OCI-LY1 (cell line): ENCODE data around the gene UBE2F.

Experiments used
- H2AFZ ChIP-seq: fragments of 200-600 bp; sonication (generic), shearing (Covaris generic); 2 replicates; pipeline ENCODE4 v1.6.0; 2014; ENCODE audit warnings: antibody characterized with exemption, mild to moderate bottlenecking, low read length
- H3F3A ChIP-seq: fragments of 200-600 bp; sonication (generic), shearing (Covaris generic); 2 replicates; pipeline ENCODE4 v1.6.0; 2014; ENCODE audit warnings: mild to moderate bottlenecking, antibody characterized with exemption, low read length, moderate library complexity; ENCODE audit not compliant: insufficient read depth
- H3K27ac ChIP-seq: fragments of 200-600 bp; sonication (generic); 2 replicates; pipeline ENCODE4 v1.5.1; 2014; ENCODE audit warnings: low read length, mixed run types, mild to moderate bottlenecking, low read depth; ENCODE audit not compliant: poor library complexity, severe bottlenecking
- H3K27me3 ChIP-seq: fragments of 200-600 bp; sonication (generic); 2 replicates; pipeline ENCODE4 v1.6.0; 2014; ENCODE audit warnings: antibody characterized with exemption, mild to moderate bottlenecking, low read length, moderate library complexity; ENCODE audit not compliant: insufficient read depth
- H3K36me3 ChIP-seq: fragments of 200-600 bp; sonication (generic); 2 replicates; pipeline ENCODE4 v1.6.1; 2014; ENCODE audit warnings: mild to moderate bottlenecking, antibody characterized with exemption, low read length, moderate library complexity, mixed read lengths; ENCODE audit not compliant: insufficient read depth
- H3K4me1 ChIP-seq: fragments of 200-600 bp; sonication (generic); 2 replicates; pipeline ENCODE4 v1.5.1; 2014; ENCODE audit warnings: mild to moderate bottlenecking, low read length, moderate library complexity; ENCODE audit not compliant: insufficient read depth, severe bottlenecking
- H3K4me2 ChIP-seq: fragments of 200-600 bp; sonication (generic), shearing (Covaris generic); 2 replicates; pipeline ENCODE4 v1.6.1; 2014; ENCODE audit warnings: low read length
- H3K4me3 ChIP-seq: fragments of 200-600 bp; sonication (generic); 2 replicates; pipeline ENCODE4 v1.5.1; 2014; ENCODE audit warnings: low read length, low read depth, mild to moderate bottlenecking, mixed read lengths; ENCODE audit not compliant: poor library complexity, severe bottlenecking
- H3K79me2 ChIP-seq: fragments of 200-600 bp; shearing (Covaris generic); 2 replicates; pipeline ENCODE4 v1.6.1; 2016; ENCODE audit warnings: mixed run types, low read length, mixed read lengths; ENCODE audit not compliant: insufficient read depth
- H3K9ac ChIP-seq: fragments of 200-600 bp; sonication (generic), shearing (Covaris generic); 2 replicates; pipeline ENCODE4 v1.6.1; 2014; ENCODE audit warnings: mild to moderate bottlenecking, low read length, mixed read lengths
- H3K9me2 ChIP-seq: fragments of 200-600 bp; sonication (generic), shearing (Covaris generic); 2 replicates; pipeline ENCODE4 v1.6.1; 2014; ENCODE audit warnings: low read depth, mild to moderate bottlenecking, low read length, mixed read lengths
- H3K9me3 ChIP-seq: fragments of 200-600 bp; shearing (Covaris generic); 2 replicates; pipeline ENCODE4 v1.6.1; 2014; ENCODE audit warnings: low read length, mixed read lengths
- H4K20me1 ChIP-seq: fragments of 200-600 bp; sonication (generic), shearing (Covaris generic); 2 replicates; pipeline ENCODE4 v1.6.0; 2016; ENCODE audit warnings: mild to moderate bottlenecking, low read length; ENCODE audit not compliant: insufficient read depth
- EZH2 ChIP-seq: fragments of 200-600 bp; sonication (generic), shearing (Covaris generic); IDR thresholded peaks from 2 replicates; pipeline ENCODE4 v1.8.0; 2017; ENCODE audit warnings: borderline replicate concordance, mixed run types, mild to moderate bottlenecking, antibody characterized with exemption, low read length, moderate library complexity, mixed read lengths
- TF ChIP-seq, protein P1 (sequence below): fragments of 200-600 bp; sonication (generic), shearing (Covaris generic); IDR thresholded peaks from 2 replicates; pipeline ENCODE4 v1.5.1; 2017; ENCODE audit warnings: mild to moderate bottlenecking, antibody characterized with exemption, low read length, moderate library complexity, mixed read lengths

The UBE2F gene

GRCh38 chr2:238042849-238043584 lies 76.2 kb downstream of the UBE2F start:
- peaks cover 13% of the 10 kb centered on the region for H3K36me3 ChIP-seq
- H3K9me3 ChIP-seq, result no peaks in the 10 kb centered on the region
- no peaks in the 10 kb centered on the region for H3K4me1 ChIP-seq

GRCh38 chr2:238043851-238044250 lies 77.0 kb downstream of the UBE2F start:
- Histone ChIP-seq H3K9ac (no peak overlapping the region), H3K9me2 (no peaks in the 10 kb centered on the region), H3K4me3 (no peak overlapping the region), H3K27ac (no peak overlapping the region), H3K4me2 (no peak overlapping the region), H3K4me1 (no peaks in the 10 kb centered on the region), H3K79me2 (no peaks in the 10 kb centered on the region), H3K36me3 (peaks cover 8% of the 10 kb centered on the region), H3K27me3 (no peaks in the 10 kb centered on the region), H3F3A (no peaks in the 10 kb centered on the region), H4K20me1 (no peaks in the 10 kb centered on the region), H3K9me3 (peaks cover 3% of the 10 kb centered on the region; the same call in 1 of the 2 replicates), H2AFZ (no peak overlapping the region)
- no peak for TF ChIP-seq EZH2
- TF ChIP-seq, protein P1, sequence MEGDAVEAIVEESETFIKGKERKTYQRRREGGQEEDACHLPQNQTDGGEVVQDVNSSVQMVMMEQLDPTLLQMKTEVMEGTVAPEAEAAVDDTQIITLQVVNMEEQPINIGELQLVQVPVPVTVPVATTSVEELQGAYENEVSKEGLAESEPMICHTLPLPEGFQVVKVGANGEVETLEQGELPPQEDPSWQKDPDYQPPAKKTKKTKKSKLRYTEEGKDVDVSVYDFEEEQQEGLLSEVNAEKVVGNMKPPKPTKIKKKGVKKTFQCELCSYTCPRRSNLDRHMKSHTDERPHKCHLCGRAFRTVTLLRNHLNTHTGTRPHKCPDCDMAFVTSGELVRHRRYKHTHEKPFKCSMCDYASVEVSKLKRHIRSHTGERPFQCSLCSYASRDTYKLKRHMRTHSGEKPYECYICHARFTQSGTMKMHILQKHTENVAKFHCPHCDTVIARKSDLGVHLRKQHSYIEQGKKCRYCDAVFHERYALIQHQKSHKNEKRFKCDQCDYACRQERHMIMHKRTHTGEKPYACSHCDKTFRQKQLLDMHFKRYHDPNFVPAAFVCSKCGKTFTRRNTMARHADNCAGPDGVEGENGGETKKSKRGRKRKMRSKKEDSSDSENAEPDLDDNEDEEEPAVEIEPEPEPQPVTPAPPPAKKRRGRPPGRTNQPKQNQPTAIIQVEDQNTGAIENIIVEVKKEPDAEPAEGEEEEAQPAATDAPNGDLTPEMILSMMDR, result no peak

More at GRCh38 chr2:238042849-238043584, 76.2 kb downstream of the UBE2F start:
- Histone ChIP-seq H4K20me1 (no peaks in the 10 kb centered on the region), H2AFZ (no peak overlapping the region), H3K9me2 (no peaks in the 10 kb centered on the region), H3K79me2 (no peaks in the 10 kb centered on the region), H3K4me2 (no peak overlapping the region), H3F3A (no peaks in the 10 kb centered on the region), H3K27me3 (no peaks in the 10 kb centered on the region), H3K27ac (no peak overlapping the region), H3K4me3 (no peak overlapping the region), H3K9ac (no peak overlapping the region; the same call in 1 of the 2 replicates)
- TF ChIP-seq, protein P1, result no peak
- TF ChIP-seq EZH2, result no peak

DNA sequence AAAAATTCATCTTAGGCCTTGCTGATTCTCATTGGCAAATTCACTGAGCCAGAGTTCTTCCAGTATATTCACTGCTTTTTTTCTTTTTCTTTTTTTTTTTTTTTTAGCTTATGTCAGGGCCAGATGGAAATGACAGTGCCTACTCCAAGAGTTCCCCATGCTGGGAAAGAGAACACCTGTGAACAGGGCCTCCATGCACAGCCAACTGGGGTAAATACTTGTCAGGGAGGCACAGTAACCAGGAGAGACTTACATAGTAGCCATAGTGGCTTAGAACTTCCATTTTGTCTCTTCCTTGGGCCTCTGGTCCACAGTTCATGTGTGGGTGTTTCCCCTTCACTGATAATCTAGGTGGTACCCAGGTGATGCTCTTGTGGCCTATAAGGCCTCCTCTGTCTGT lies 78.8 kb downstream of the UBE2F start:
- Histone ChIP-seq H3K27ac (no peak overlapping the region), H3K9ac (no peak overlapping the region), H3K9me3 (peaks cover 3% of the 10 kb centered on the region; the same call in 1 of the 2 replicates), H4K20me1 (no peaks in the 10 kb centered on the region), H3K79me2 (no peaks in the 10 kb centered on the region), H2AFZ (no peak overlapping the region), H3K4me3 (no peak overlapping the region), H3K4me2 (no peak overlapping the region), H3K9me2 (no peaks in the 10 kb centered on the region), H3K36me3 (peaks cover 8% of the 10 kb centered on the region), H3K27me3 (no peaks in the 10 kb centered on the region), H3F3A (no peaks in the 10 kb centered on the region), H3K4me1 (no peaks in the 10 kb centered on the region)
- TF ChIP-seq, protein P1, result no peak
- no peak for TF ChIP-seq EZH2
